Measurements from ENCODE around the gene OSBPL6. TPM values are rescaled to one million over a fixed set of nuclear protein-coding genes. Genes with fewer than 3 reads are reported as not detected.
"Not testable (repeated sequence)": the region's sequence is repeated elsewhere in the genome, so short reads cannot be mapped to it uniquely, and the experiment has no call there.

Gene OSBPL6
- total RNA-seq, 1 experiment from 2014 or later: 4.6 TPM

GRCh38 chr2:178152977-178153376 lies 41.3 kb upstream of the OSBPL6 start:
- H3K56ac ChIP-seq (ENCODE audit: insufficient read length, low read depth, low read length): no peak overlapping the region
- no peak overlapping the region for H3K4me2 ChIP-seq (ENCODE audit: insufficient read depth, insufficient read length, low read length)
- no peaks in the 10 kb centered on the region for H3K27me3 ChIP-seq (ENCODE audit: insufficient read depth, low read length)
- H3K27me3 Mint-ChIP-seq (ENCODE audit: low read depth): no peaks in the 10 kb centered on the region; the same call in 1 of the 2 replicates
- no peak overlapping the region for H2BK12ac ChIP-seq (ENCODE audit: insufficient read length, low read depth, low read length)
- TF ChIP-seq CTCF (conservative IDR thresholded peaks at IDR 0.05): no peak
- H3K9ac ChIP-seq (ENCODE audit: extremely low read depth, insufficient read length, low read length): no peak overlapping the region
- H3T11ph ChIP-seq (ENCODE audit: low read length): no peak overlapping the region
- no peaks in the 10 kb centered on the region for H3K23me2 ChIP-seq (ENCODE audit: insufficient read length, low read depth, low read length, poor library complexity, severe bottlenecking)
- no peak overlapping the region for H2AK5ac ChIP-seq (ENCODE audit: insufficient read length, low read length)
- H3K23ac ChIP-seq (ENCODE audit: insufficient read length, low read depth, low read length): no peak overlapping the region
- H3K79me2 ChIP-seq (ENCODE audit: insufficient read depth, low read length): no peaks in the 10 kb centered on the region
- H2BK20ac ChIP-seq (ENCODE audit: low read depth, low read length, poor library complexity, severe bottlenecking): no peak overlapping the region
- H3K27ac ChIP-seq (ENCODE audit: insufficient read length, low read depth, low read length): no peak overlapping the region
- H3K79me1 ChIP-seq (ENCODE audit: insufficient read depth, low read depth, low read length, poor library complexity, severe bottlenecking): no peaks in the 10 kb centered on the region
- H3K27ac Mint-ChIP-seq: no peak overlapping the region
- no peak overlapping the region for H2BK120ac ChIP-seq (ENCODE audit: low read depth, low read length, poor library complexity, severe bottlenecking)
- peaks cover 8 to 13% (median 10%) of the 10 kb centered on the region in 3 experiments; a peak in 5 of 7 replicates for H3K36me3 Mint-ChIP-seq (ENCODE audit: insufficient read depth in 1 of 3, low read depth in 3 of 3)
- H3K9me3 Mint-ChIP-seq: peaks cover 12 to 13% of the 10 kb centered on the region in 2 experiments; a peak in 2 of 5 replicates
- no CpG with 5 or more reads among the region's 1 CpG for WGBS (ENCODE audit: extremely low coverage, insufficient read length, low lambda C conversion rate)
- H4K8ac ChIP-seq (replicated peaks; ENCODE audit: insufficient read length, low read depth, low read length): no peak overlapping the region
- no peak overlapping the region for H4K5ac ChIP-seq (ENCODE audit: insufficient read length, low read depth, low read length)
- H2BK5ac ChIP-seq (ENCODE audit: insufficient read length, low read length): no peak overlapping the region
- DNase-seq: no peak
- H2AFZ ChIP-seq (ENCODE audit: low read length): no peak overlapping the region
- H3K4ac ChIP-seq (ENCODE audit: low read depth, low read length): no peak overlapping the region
- no peaks in the 10 kb centered on the region for H3K4me1 ChIP-seq (ENCODE audit: insufficient read depth, low read length)
- H3K4me3 Mint-ChIP-seq: no peak overlapping the region
- no peaks in the 10 kb centered on the region for H4K20me1 ChIP-seq (ENCODE audit: control insufficient read depth, insufficient read depth, insufficient read length)
- H3K18ac ChIP-seq (ENCODE audit: insufficient read length, low read depth, low read length): no peak overlapping the region
- H4K91ac ChIP-seq (ENCODE audit: insufficient read length, low read depth, low read length): no peak overlapping the region
- no peaks in the 10 kb centered on the region for H3K4me1 Mint-ChIP-seq
- H3K9me3 ChIP-seq (ENCODE audit: control insufficient read depth, low read depth, low read length): no peaks in the 10 kb centered on the region
- H3K14ac ChIP-seq (ENCODE audit: insufficient read depth, low read length): no peak overlapping the region
- no peak overlapping the region for H2BK15ac ChIP-seq (ENCODE audit: low read depth, low read length)

- DNase-seq; H3K27ac Mint-ChIP-seq; H3K79me2 ChIP-seq (ENCODE audit: insufficient read depth, low read length): not testable (repeated sequence)
These were observed 40.4 kb upstream of the OSBPL6 start for GRCh38 chr2:178153878-178154277.

More at GRCh38 chr2:178153878-178154277, 40.4 kb upstream of the OSBPL6 start:
- H4K91ac ChIP-seq (ENCODE audit: insufficient read length, low read depth, low read length); H3K4me2 ChIP-seq (ENCODE audit: insufficient read depth, insufficient read length, low read length); H3T11ph ChIP-seq (ENCODE audit: low read length); H2BK5ac ChIP-seq (ENCODE audit: insufficient read length, low read length); H3K4me3 Mint-ChIP-seq; H3K79me1 ChIP-seq (ENCODE audit: insufficient read depth, low read depth, low read length, poor library complexity, severe bottlenecking); H4K5ac ChIP-seq (ENCODE audit: insufficient read length, low read depth, low read length); H3K9me3 ChIP-seq (ENCODE audit: control insufficient read depth, low read depth, low read length); H2BK20ac ChIP-seq (ENCODE audit: low read depth, low read length, poor library complexity, severe bottlenecking); H3K4me1 ChIP-seq (ENCODE audit: insufficient read depth, low read length); H3K56ac ChIP-seq (ENCODE audit: insufficient read length, low read depth, low read length); H3K18ac ChIP-seq (ENCODE audit: insufficient read length, low read depth, low read length); H3K23ac ChIP-seq (ENCODE audit: insufficient read length, low read depth, low read length); H4K20me1 ChIP-seq (ENCODE audit: control insufficient read depth, insufficient read depth, insufficient read length); H2AK5ac ChIP-seq (ENCODE audit: insufficient read length, low read length); H3K9ac ChIP-seq (ENCODE audit: extremely low read depth, insufficient read length, low read length); H3K4ac ChIP-seq (ENCODE audit: low read depth, low read length); H3K14ac ChIP-seq (ENCODE audit: insufficient read depth, low read length); H3K23me2 ChIP-seq (ENCODE audit: insufficient read length, low read depth, low read length, poor library complexity, severe bottlenecking); H3K27me3 ChIP-seq (ENCODE audit: insufficient read depth, low read length); H3K27ac ChIP-seq (ENCODE audit: insufficient read length, low read depth, low read length); H4K8ac ChIP-seq (replicated peaks; ENCODE audit: insufficient read length, low read depth, low read length); H3K4me1 Mint-ChIP-seq; H2BK120ac ChIP-seq (ENCODE audit: low read depth, low read length, poor library complexity, severe bottlenecking); H2BK15ac ChIP-seq (ENCODE audit: low read depth, low read length); H2BK12ac ChIP-seq (ENCODE audit: insufficient read length, low read depth, low read length); H2AFZ ChIP-seq (ENCODE audit: low read length); H3K27me3 Mint-ChIP-seq (ENCODE audit: low read depth): not testable (repeated sequence)
- peaks cover 12 to 13% of the 10 kb centered on the region in 2 experiments; a peak in 2 of 5 replicates for H3K9me3 Mint-ChIP-seq
- WGBS (ENCODE audit: extremely low coverage, insufficient read length, low lambda C conversion rate): no CpG with 5 or more reads among the region's 1 CpG
- peaks cover 8 to 13% (median 10%) of the 10 kb centered on the region in 3 experiments; a peak in 5 of 7 replicates for H3K36me3 Mint-ChIP-seq (ENCODE audit: insufficient read depth in 1 of 3, low read depth in 3 of 3)

Data from H9 (cell line).